HepG2 (cell line): ENCODE results near the gene IL32. TPM values are rescaled to one million over a fixed set of nuclear protein-coding genes. Genes with fewer than 3 reads are reported as not detected.
A peak's percentile ranks its signal among the peaks of the same experiment; 100 is the strongest.

Source experiments
- ATRX ChIP-seq: sonication (generic); formaldehyde crosslinking; IDR thresholded peaks from 2 replicates; pipeline ENCODE4 v1.4.0; 2020; ENCODE audit warnings: missing genetic modification reagents, borderline replicate concordance
- CENPBD1 ChIP-seq: sonication (generic); formaldehyde crosslinking; IDR thresholded peaks from 2 replicates; pipeline ENCODE4 v1.8.0; 2022; ENCODE audit warnings: missing genetic modification reagents, low read depth, mild to moderate bottlenecking, borderline replicate concordance
- CENPX ChIP-seq: sonication (generic); formaldehyde crosslinking; IDR thresholded peaks from 2 replicates; pipeline ENCODE4 v1.9.0; 2021; ENCODE audit warnings: mild to moderate bottlenecking, missing genetic modification reagents, moderate library complexity
- CSRNP2 ChIP-seq: sonication (generic); formaldehyde crosslinking; conservative IDR thresholded peaks from 2 replicates; pipeline ENCODE4 v1.8.0; 2022; ENCODE audit warnings: low read depth, missing genetic modification reagents
- DNMT1 ChIP-seq: sonication (generic); formaldehyde crosslinking; IDR thresholded peaks from 2 replicates; pipeline ENCODE4 v1.5.1; 2020; ENCODE audit warnings: mild to moderate bottlenecking, missing genetic modification reagents
- FIP1L1 ChIP-seq: fragments of 200-400 bp; formaldehyde crosslinking; IDR thresholded peaks from 2 replicates; pipeline ENCODE4 v1.6.1; 2018; ENCODE audit warnings: low read depth, mild to moderate bottlenecking, low read length, moderate library complexity, borderline replicate concordance; ENCODE audit not compliant: insufficient read depth
- FOXP4 ChIP-seq: sonication (generic); formaldehyde crosslinking; IDR thresholded peaks from 2 replicates; pipeline ENCODE4 v1.4.0; 2020; ENCODE audit warnings: missing genetic modification reagents
- HCFC1 ChIP-seq: fragments of 150-350 bp; IDR thresholded peaks from 2 replicates; pipeline ENCODE4 v1.6.1; 2014; ENCODE audit warnings: low read depth, low read length
- MTF2 ChIP-seq: sonication (generic); formaldehyde crosslinking; IDR thresholded peaks from 2 replicates; pipeline ENCODE4 v1.5.0; 2020; ENCODE audit warnings: missing genetic modification reagents, borderline replicate concordance
- MXD4 ChIP-seq: IDR thresholded peaks from 2 replicates; pipeline ENCODE4 v1.6.1; 2016; ENCODE audit warnings: mild to moderate bottlenecking, missing biosample characterization, missing genetic modification reagents
- NFE2L2 ChIP-seq: fragments of 150-350 bp; IDR thresholded peaks from 2 replicates; pipeline ENCODE4 v1.6.1; 2014; ENCODE audit warnings: low read length
- PHF21A ChIP-seq: sonication (generic); formaldehyde crosslinking; IDR thresholded peaks from 2 replicates; pipeline ENCODE4 v1.5.0; 2020; ENCODE audit warnings: mild to moderate bottlenecking, missing genetic modification reagents
- PLSCR1 ChIP-seq: sonication (generic); formaldehyde crosslinking; IDR thresholded peaks from 2 replicates; pipeline ENCODE4 v1.5.0; 2020; ENCODE audit warnings: missing genetic modification reagents, mild to moderate bottlenecking, borderline replicate concordance
- RBM22 ChIP-seq: fragments of 200-400 bp; formaldehyde crosslinking; optimal IDR thresholded peaks from 2 replicates; pipeline ENCODE3; 2017; ENCODE audit warnings: mild to moderate bottlenecking, low read length, moderate library complexity
- SMC3 ChIP-seq: IDR thresholded peaks from 2 replicates; pipeline ENCODE4 v1.6.1; 2011; ENCODE audit warnings: low read length, improper control_type of control experiment
- SRY ChIP-seq: sonication (generic); formaldehyde crosslinking; IDR thresholded peaks from 2 replicates; pipeline ENCODE4 v1.8.0; 2022; ENCODE audit warnings: mild to moderate bottlenecking, missing genetic modification reagents
- TCF12 ChIP-seq, 2 experiments: fragments of 450-650 bp in 1 of 2; sonication (generic) in 1 of 2; formaldehyde crosslinking in 1 of 2; IDR thresholded peaks; 2 replicates each; pipeline versions ENCODE4 v1.6.1 to v1.8.0; 2017 to 2022; ENCODE audit warnings: antibody characterized with exemption in 1 of 2, mild to moderate bottlenecking in 1 of 2, missing genetic modification reagents in 1 of 2, moderate library complexity in 1 of 2
- TEAD3 ChIP-seq: optimal IDR thresholded peaks from 2 replicates; pipeline ENCODE3; 2016; ENCODE audit warnings: borderline replicate concordance
- ZFP36L1 ChIP-seq: sonication (generic); formaldehyde crosslinking; IDR thresholded peaks from 2 replicates; pipeline ENCODE4 v1.8.0; 2022; ENCODE audit warnings: mild to moderate bottlenecking, missing genetic modification reagents, moderate library complexity
- ZFX ChIP-seq: sonication (generic); formaldehyde crosslinking; IDR thresholded peaks from 2 replicates; pipeline ENCODE4 v1.4.0; 2020; ENCODE audit warnings: mild to moderate bottlenecking, low read depth, missing genetic modification reagents, moderate library complexity
- ZNF136 ChIP-seq: sonication (generic); formaldehyde crosslinking; IDR thresholded peaks from 2 replicates; pipeline ENCODE4 v1.8.1; 2022; ENCODE audit warnings: low read depth, mild to moderate bottlenecking, moderate library complexity, missing genetic modification reagents
- ZNF160 ChIP-seq: sonication (generic); formaldehyde crosslinking; IDR thresholded peaks from 2 replicates; pipeline ENCODE4 v1.8.0; 2022; ENCODE audit warnings: mild to moderate bottlenecking, inconsistent platforms, missing genetic modification reagents
- ZNF207 ChIP-seq: fragments of 450-650 bp; IDR thresholded peaks from 2 replicates; pipeline ENCODE4 v1.6.1; 2016; ENCODE audit warnings: antibody characterized with exemption, borderline replicate concordance
- ZNF44 ChIP-seq: sonication (generic); formaldehyde crosslinking; IDR thresholded peaks from 2 replicates; pipeline ENCODE4 v1.5.1; 2020; ENCODE audit warnings: mild to moderate bottlenecking, missing genetic modification reagents
- ZSCAN29 ChIP-seq: sonication (generic); formaldehyde crosslinking; conservative IDR thresholded peaks from 2 replicates; pipeline ENCODE4 v1.4.0; 2020; ENCODE audit warnings: mild to moderate bottlenecking, missing genetic modification reagents
- polyA plus RNA-seq, 8 experiments: library from polyadenylated mRNA; depleted of rRNA in 3 of 8; stranded (reverse) in 7 of 8; unstranded in 1 of 8; fragments of >200 nt; fragmentation: Illumina TruSeq in 4 of 8; extraction: Trizol in 4 of 8; gene quantifications; 2 replicates each; pipeline versions ENCODE4 v1.2.1 to v1.2.3, GENCODE V29; 2011 to 2016; ENCODE audit warnings: low read depth in 4 of 8, missing spikeins in 1 of 8, mixed read lengths in 1 of 8; ENCODE audit not compliant: insufficient read depth in 1 of 8
- total RNA-seq, 5 experiments: library from RNA; depleted of rRNA; stranded (reverse); fragments of >200 nt; fragmentation: Illumina TruSeq; extraction: Trizol; gene quantifications; 2 replicates each; pipeline ENCODE4 v1.2.3, GENCODE V29; 2016; ENCODE audit warnings: low read depth in 1 of 5

Gene IL32
- total and polyA plus RNA-seq, 2 of the 13 experiments (the other 11 are each of a cell fraction or from before 2014, with no cell fraction given): 115 to 165 TPM

- TF ChIP-seq PLSCR1 (no peak), ZFX (CRISPR knock-in tag) (peak; percentile 96), ZNF136 (CRISPR knock-in tag) (0 out of 2 replicates have a peak, but pooled peaks have one; percentile 57), ZFP36L1 (CRISPR knock-in tag) (peak; percentile 60; the same call in 1 of the 2 replicates), ZNF44 (peak; percentile 45; the same call in 1 of the 2 replicates), MXD4 (CRISPR knock-in tag) (no peak), ZSCAN29 (CRISPR knock-in tag) (no peak), TEAD3 (CRISPR knock-in tag) (peak; percentile 80), ZNF160 (CRISPR knock-in tag) (0 out of 2 replicates have a peak, but pooled peaks have one; percentile 56), CENPBD1 (no peak), FOXP4 (CRISPR knock-in tag) (peak; percentile 48; the same call in 1 of the 2 replicates), MTF2 (CRISPR knock-in tag) (no peak; the same call in 1 of the 2 replicates), PHF21A (CRISPR knock-in tag) (no peak), ZNF207 (no peak), CENPX (no peak), SMC3 (no peak), DNMT1 (CRISPR knock-in tag) (no peak), ATRX (no peak), NFE2L2 (no peak), SRY (peak; percentile 79), RBM22 (peak; percentile 80), CSRNP2 (CRISPR knock-in tag) (no peak), FIP1L1 (peak; percentile 90; the same call in 1 of the 2 replicates), HCFC1 (peak; percentile 98), TCF12 (IDR thresholded peaks at IDR 0.05) (no peak), TCF12 (CRISPR knock-in tag; IDR thresholded peaks at IDR 0.05) (no peak)
Observed at GRCh38 chr16:3023669-3024478, 41.6 kb upstream of the IL32 start, which contains the start of the genes HCFC1R1 and THOC6 (continued).
